ENCODE measurements around the gene DEPDC5. TPM values are rescaled to one million over a fixed set of nuclear protein-coding genes. Genes with fewer than 3 reads are reported as not detected.

The DEPDC5 gene
- total and polyA plus RNA-seq, 5 experiments from 2014 or later, result 3.9 to 52.4 (median 10.6) TPM

GRCh38 chr22:31821572-31821971, 67.8 kb downstream of the DEPDC5 start:
- no peak overlapping the region for H3K4me3 Mint-ChIP-seq
- H3K27ac Mint-ChIP-seq, result no peak overlapping the region
- no peaks in the 10 kb centered on the region for H3K27me3 Mint-ChIP-seq
- no peaks in the 10 kb centered on the region for H3K4me1 Mint-ChIP-seq
- H3K9me3 Mint-ChIP-seq, result no peaks in the 10 kb centered on the region
- no peak for DNase-seq
- peaks cover 10 to 89% (median 42%) of the 10 kb centered on the region in 3 donors for H3K36me3 Mint-ChIP-seq
- no peak for ATAC-seq
- POLR2A ChIA-PET, result no interaction called here

- peaks cover 10 to 86% (median 38%) of the 10 kb centered on the region in 3 donors for H3K36me3 Mint-ChIP-seq
- no peaks in the 10 kb centered on the region for H3K4me1 Mint-ChIP-seq
- no peaks in the 10 kb centered on the region for H3K27me3 Mint-ChIP-seq
- H3K27ac Mint-ChIP-seq, result peak overlapping the region in 1 of 10 donors; percentile 75
- no peak overlapping the region for H3K4me3 Mint-ChIP-seq
- POLR2A ChIA-PET, result no interaction called here
- H3K9me3 Mint-ChIP-seq, result no peaks in the 10 kb centered on the region
- no peak for DNase-seq
- ATAC-seq, result no peak
Observed at GRCh38 chr22:31822523-31822922, 68.7 kb downstream of the DEPDC5 start.

GRCh38 chr22:31825513-31825912, 71.7 kb downstream of the DEPDC5 start:
- Mint-ChIP-seq H3K4me1 (peaks cover 0 to 6% (median under 1%) of the 10 kb centered on the region in 4 donors), H3K27ac (peak overlapping the region in 2 of 10 donors; percentile 4 to 17), H3K4me3 (no peak overlapping the region), H3K36me3 (peaks cover 8 to 84% (median 30%) of the 10 kb centered on the region in 3 donors), H3K9me3 (no peaks in the 10 kb centered on the region), H3K27me3 (no peaks in the 10 kb centered on the region)
- ATAC-seq, result no peak
- DNase-seq, result no peak
- POLR2A ChIA-PET, result interaction anchor here (0.6 kb wide), 1 partner anchor 37 kb away, joined by 5 read pairs; no protein-coding TSS in a partner anchor

GRCh38 chr22:31826443-31826842, 72.6 kb downstream of the DEPDC5 start:
- H3K36me3 Mint-ChIP-seq, result peaks cover 3 to 84% (median 30%) of the 10 kb centered on the region in 3 donors
- no peaks in the 10 kb centered on the region for H3K27me3 Mint-ChIP-seq
- POLR2A ChIA-PET, result interaction anchor here (0.6 to 0.7 kb wide), 3 partner anchors 12 to 38 kb away, joined by 4 to 5 read pairs (median 5); no protein-coding TSS in a partner anchor
- no peak for ATAC-seq
- no peak for DNase-seq
- H3K4me1 Mint-ChIP-seq, result peaks cover 0 to 6% (median under 1%) of the 10 kb centered on the region in 4 donors
- peak overlapping the region in 1 of 10 donors; percentile 6 for H3K27ac Mint-ChIP-seq
- H3K9me3 Mint-ChIP-seq, result no peaks in the 10 kb centered on the region
- H3K4me3 Mint-ChIP-seq, result no peak overlapping the region

- Mint-ChIP-seq H3K27ac (no peak overlapping the region), H3K4me3 (no peak overlapping the region), H3K9me3 (no peaks in the 10 kb centered on the region), H3K36me3 (peaks cover 4 to 80% (median 24%) of the 10 kb centered on the region in 3 donors), H3K4me1 (peaks cover 0 to 6% (median 2%) of the 10 kb centered on the region in 4 donors), H3K27me3 (no peaks in the 10 kb centered on the region)
- ATAC-seq, result no peak
- POLR2A ChIA-PET, result no interaction called here
- no peak for DNase-seq
Observed at GRCh38 chr22:31828739-31829138, 74.9 kb downstream of the DEPDC5 start.

GRCh38 chr22:31829505-31829904, 75.7 kb downstream of the DEPDC5 start:
- Mint-ChIP-seq H3K27ac (no peak overlapping the region), H3K9me3 (no peaks in the 10 kb centered on the region), H3K36me3 (peaks cover 4 to 84% (median 24%) of the 10 kb centered on the region in 3 donors), H3K4me3 (no peak overlapping the region), H3K4me1 (peaks cover 0 to 6% (median 2%) of the 10 kb centered on the region in 4 donors), H3K27me3 (no peaks in the 10 kb centered on the region)
- ATAC-seq (no peak), DNase-seq (no peak)
- POLR2A ChIA-PET, result no interaction called here

GRCh38 chr22:31830721-31831070, 76.9 kb downstream of the DEPDC5 start:
- Mint-ChIP-seq H3K27ac (peak overlapping the region in 1 of 10 donors; percentile 22), H3K36me3 (peaks cover 4 to 88% (median 26%) of the 10 kb centered on the region in 3 donors), H3K27me3 (no peaks in the 10 kb centered on the region), H3K4me1 (peaks cover 0 to 6% (median 2%) of the 10 kb centered on the region in 4 donors), H3K4me3 (no peak overlapping the region), H3K9me3 (no peaks in the 10 kb centered on the region)
- POLR2A ChIA-PET, result no interaction called here
- no peak for DNase-seq
- no peak for ATAC-seq

GRCh38 chr22:31833930-31834329, 80.1 kb downstream of the DEPDC5 start:
- Mint-ChIP-seq H3K4me3 (no peak overlapping the region), H3K27ac (no peak overlapping the region), H3K27me3 (no peaks in the 10 kb centered on the region), H3K36me3 (peaks cover 4 to 91% (median 19%) of the 10 kb centered on the region in 3 donors), H3K4me1 (peaks cover 0 to 6% (median 2%) of the 10 kb centered on the region in 4 donors), H3K9me3 (no peaks in the 10 kb centered on the region)
- DNase-seq, result no peak
- ATAC-seq, result no peak
- POLR2A ChIA-PET, result no interaction called here

GRCh38 chr22:31836010-31836409, 82.2 kb downstream of the DEPDC5 start:
- ATAC-seq (no peak), DNase-seq (no peak)
- Mint-ChIP-seq H3K4me1 (peaks cover 0 to 2% (median 0%) of the 10 kb centered on the region in 4 donors), H3K9me3 (no peaks in the 10 kb centered on the region), H3K27ac (peak overlapping the region in 1 of 10 donors; percentile 65), H3K27me3 (no peaks in the 10 kb centered on the region), H3K4me3 (no peak overlapping the region), H3K36me3 (peaks cover 4 to 92% (median 25%) of the 10 kb centered on the region in 3 donors)
- POLR2A ChIA-PET, result interaction anchor here (0.6 kb wide), 1 partner anchor 172 kb away, joined by 3 read pairs; no protein-coding TSS in a partner anchor

DNA sequence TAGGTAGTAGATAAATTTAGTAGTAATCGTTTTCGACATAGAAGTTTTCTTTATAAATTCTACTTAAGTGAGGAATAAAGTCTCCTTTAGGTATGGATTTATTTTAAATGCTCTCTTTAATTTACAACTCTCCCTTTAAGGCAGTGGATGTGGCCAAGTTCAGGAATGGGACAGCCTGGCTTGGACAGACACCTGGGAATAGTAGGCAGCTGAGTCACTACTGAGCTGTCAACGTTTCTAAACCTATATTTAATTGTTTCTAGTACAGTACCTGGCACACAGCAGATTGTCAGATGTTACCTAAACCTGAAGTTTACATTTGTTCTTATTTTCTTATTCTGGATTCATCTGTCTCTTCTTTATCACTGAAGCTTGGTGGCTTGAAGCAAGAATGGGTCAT, 85.1 kb downstream of the DEPDC5 start:
- POLR2A ChIA-PET, result interaction anchor here (0.6 kb wide), 1 partner anchor 123 kb away, joined by 4 read pairs; no protein-coding TSS in a partner anchor
- no peak overlapping the region for H3K27ac Mint-ChIP-seq
- no peaks in the 10 kb centered on the region for H3K4me1 Mint-ChIP-seq
- ATAC-seq (no peak), DNase-seq (no peak)
- no peaks in the 10 kb centered on the region for H3K9me3 Mint-ChIP-seq
- H3K4me3 Mint-ChIP-seq, result no peak overlapping the region
- H3K27me3 Mint-ChIP-seq, result no peaks in the 10 kb centered on the region
- peaks cover 5 to 95% (median 29%) of the 10 kb centered on the region in 3 donors for H3K36me3 Mint-ChIP-seq

- peak overlapping the region in 1 of 10 donors; percentile 8 for H3K27ac Mint-ChIP-seq
- no peaks in the 10 kb centered on the region for H3K9me3 Mint-ChIP-seq
- H3K4me1 Mint-ChIP-seq, result no peaks in the 10 kb centered on the region
- H3K27me3 Mint-ChIP-seq, result no peaks in the 10 kb centered on the region
- H3K4me3 Mint-ChIP-seq, result no peak overlapping the region
- POLR2A ChIA-PET, result no interaction called here
- DNase-seq, result no peak
- ATAC-seq, result no peak
- H3K36me3 Mint-ChIP-seq, result peaks cover 5 to 94% (median 36%) of the 10 kb centered on the region in 3 donors
Observed at GRCh38 chr22:31839986-31840385, 86.2 kb downstream of the DEPDC5 start.

DNA sequence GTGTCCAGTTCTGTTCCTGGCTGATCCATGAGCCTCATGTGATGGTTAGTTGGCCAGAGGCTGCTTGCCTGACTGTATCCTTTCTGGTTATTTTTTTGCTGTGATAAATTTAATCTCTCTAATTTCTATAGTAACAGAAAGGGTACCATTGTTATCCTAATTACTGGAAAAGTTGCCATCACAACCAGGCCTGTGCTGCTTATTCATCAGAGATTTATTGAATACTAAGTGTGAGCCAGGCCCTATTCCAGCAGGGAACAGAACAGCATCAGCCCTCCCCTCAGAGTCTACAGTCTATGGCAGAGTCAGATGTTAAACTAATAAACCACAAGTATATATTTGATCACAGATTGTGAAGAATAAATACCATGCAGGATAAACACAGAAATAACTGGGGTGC, 86.8 kb downstream of the DEPDC5 start:
- H3K4me1 Mint-ChIP-seq, result no peaks in the 10 kb centered on the region
- ATAC-seq, result no peak
- no peaks in the 10 kb centered on the region for H3K9me3 Mint-ChIP-seq
- no peaks in the 10 kb centered on the region for H3K27me3 Mint-ChIP-seq
- no peak for DNase-seq
- H3K27ac Mint-ChIP-seq, result no peak overlapping the region
- peaks cover 5 to 95% (median 37%) of the 10 kb centered on the region in 3 donors for H3K36me3 Mint-ChIP-seq
- POLR2A ChIA-PET, result no interaction called here
- H3K4me3 Mint-ChIP-seq, result no peak overlapping the region

DNA sequence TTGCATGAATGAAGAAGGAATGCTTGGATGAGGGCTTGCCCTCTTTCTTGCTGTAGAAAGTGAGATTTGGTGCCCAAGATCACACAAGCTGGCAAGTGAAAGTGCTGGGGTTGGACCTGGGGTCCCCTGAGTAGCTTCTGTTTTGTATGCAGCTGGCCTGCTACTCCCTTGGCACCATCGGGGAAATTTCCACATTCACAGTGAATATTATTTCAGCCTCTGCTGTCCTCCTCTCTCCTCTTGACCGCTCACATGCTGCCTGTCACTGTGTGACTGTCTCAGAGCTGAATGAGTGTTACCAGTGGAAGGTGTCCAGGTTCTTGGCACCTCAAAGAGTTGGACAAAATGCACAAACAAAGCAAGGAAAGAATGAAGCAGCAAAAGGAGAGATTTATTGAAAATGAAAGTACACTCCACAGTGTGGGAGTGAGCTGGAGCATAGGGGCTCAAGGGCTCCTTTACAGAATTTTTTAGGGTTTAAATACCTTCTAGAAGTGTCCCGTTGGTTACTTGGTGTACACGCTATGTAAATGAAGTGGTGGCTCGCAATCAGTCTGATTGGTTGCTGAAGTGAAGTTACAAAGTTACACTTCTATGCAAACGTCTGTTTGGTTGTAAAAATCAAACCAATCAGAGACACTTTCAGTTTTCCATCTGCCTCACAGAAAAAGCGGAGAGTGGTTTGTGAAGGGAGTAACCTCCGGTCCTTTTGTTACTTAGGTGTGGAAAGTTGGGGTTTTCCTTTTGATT, 87.4 kb downstream of the DEPDC5 start:
- DNase-seq, result no peak
- POLR2A ChIA-PET, result no interaction called here
- no peaks in the 10 kb centered on the region for H3K9me3 Mint-ChIP-seq
- ATAC-seq, result no peak
- peaks cover 8 to 99% (median 40%) of the 10 kb centered on the region in 3 donors for H3K36me3 Mint-ChIP-seq
- H3K4me3 Mint-ChIP-seq, result no peak overlapping the region
- H3K27me3 Mint-ChIP-seq, result no peaks in the 10 kb centered on the region
- no peak overlapping the region for H3K27ac Mint-ChIP-seq
- H3K4me1 Mint-ChIP-seq, result no peaks in the 10 kb centered on the region

All from naive thymus-derived CD8-positive, alpha-beta T cell (primary cell).